ENCODE measurements around the gene ATP6V1C2. TPM values are rescaled to one million over a fixed set of nuclear protein-coding genes. Genes with fewer than 3 reads are reported as not detected.

The ATP6V1C2 gene
- polyA plus RNA-seq, 3 donors from 2014 or later: 0.26 TPM; not detected in 1

DNA sequence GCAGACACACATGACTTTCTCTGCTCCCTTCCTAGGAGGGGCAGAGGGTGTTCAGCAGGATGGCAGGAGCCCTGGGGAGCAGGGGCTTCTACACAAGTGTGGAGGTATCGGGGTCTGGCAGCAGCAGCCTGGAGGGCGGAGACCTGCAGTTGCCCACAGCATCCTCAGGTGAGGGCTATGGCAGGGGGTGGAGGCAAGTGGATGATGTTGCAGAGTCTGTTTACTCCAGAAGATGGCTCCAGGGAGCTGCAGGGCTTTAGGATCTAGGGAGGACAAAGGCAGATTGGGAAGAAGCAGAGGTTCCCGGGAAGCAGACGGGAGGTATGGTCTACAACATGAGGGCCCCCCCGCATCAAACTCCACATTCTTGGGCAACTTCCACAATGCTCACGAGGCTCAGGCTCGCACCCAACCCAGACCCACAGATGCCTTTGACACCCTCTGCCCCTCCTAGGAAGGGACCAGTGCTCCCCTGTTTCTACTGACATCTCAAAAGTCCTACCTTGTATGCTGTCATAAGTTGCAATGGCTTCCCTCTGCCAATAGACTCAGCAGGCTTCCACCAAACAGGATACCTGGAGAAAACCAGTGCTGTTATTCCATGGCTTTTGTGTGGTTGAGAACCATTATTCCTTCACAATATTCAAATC, 12.0 kb upstream of the ATP6V1C2 start:
- Mint-ChIP-seq H3K36me3 (no peaks in the 10 kb centered on the region), H3K27me3 (ENCODE audit: low read depth in 3 of 3) (peaks cover 7 to 12% (median 9%) of the 10 kb centered on the region in 3 donors), H3K4me1 (peaks cover 0 to 2% of the 10 kb centered on the region in 2 donors), H3K27ac (peak overlapping the region in 1 of 6 donors; percentile 40), H3K9me3 (no peaks in the 10 kb centered on the region), H3K4me3 (no peak overlapping the region)
- no peak for DNase-seq

DNA sequence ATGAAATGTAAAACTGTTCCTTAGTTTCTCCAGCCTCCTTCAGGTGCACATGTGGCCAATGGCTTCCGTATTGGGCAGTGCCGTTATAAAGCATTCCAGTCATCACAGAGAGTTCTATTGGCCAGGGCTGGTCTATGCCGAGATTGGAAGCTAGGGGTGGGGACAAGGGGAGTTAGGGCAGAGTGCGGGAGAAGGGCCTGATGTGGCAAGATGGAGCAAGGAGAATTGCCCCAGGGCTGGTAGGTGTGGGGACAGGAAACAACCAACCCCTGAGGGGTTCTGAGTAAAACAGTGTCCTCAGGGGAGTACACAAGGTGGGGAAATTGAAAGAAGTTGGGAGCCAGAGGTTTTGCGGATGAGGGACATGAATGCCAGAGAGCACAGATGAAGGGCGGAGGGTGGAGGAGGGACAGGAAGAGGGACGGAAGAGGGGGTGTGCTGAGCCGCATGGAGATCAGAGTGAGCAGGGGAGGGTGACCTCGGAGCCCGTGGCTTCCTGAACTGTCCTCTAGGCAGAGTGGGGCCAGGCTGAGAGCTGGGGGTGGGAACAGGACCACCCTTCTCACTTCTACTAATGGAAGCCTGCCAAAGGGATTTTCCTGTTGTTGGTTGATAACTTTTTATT, 9.1 kb upstream of the ATP6V1C2 start:
- Mint-ChIP-seq H3K4me3 (no peak overlapping the region), H3K27ac (no peak overlapping the region), H3K4me1 (peaks cover 0 to 2% of the 10 kb centered on the region in 2 donors), H3K36me3 (no peaks in the 10 kb centered on the region), H3K9me3 (no peaks in the 10 kb centered on the region), H3K27me3 (ENCODE audit: low read depth in 3 of 3) (peaks cover 6 to 16% (median 10%) of the 10 kb centered on the region in 3 donors)
- DNase-seq: no peak

DNA sequence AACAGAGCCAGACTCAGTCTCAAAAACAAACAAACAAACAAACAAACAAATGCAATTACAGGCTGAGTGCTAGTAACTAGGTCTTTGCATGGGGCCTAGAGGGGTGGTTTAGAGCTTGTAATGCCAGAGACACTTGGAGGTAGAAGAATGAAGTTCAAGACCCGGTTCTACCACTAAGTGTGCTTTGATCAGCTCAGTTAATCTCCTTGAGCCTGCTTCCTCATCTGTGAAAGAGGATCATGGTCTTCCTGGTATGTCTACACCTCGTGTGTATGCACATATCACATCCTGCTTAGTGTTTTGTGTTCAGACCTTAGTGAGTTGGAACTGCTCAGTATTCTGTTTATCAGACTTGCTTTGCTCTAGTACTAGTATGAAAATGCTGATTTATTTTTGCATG, 4.8 kb upstream of the ATP6V1C2 start:
- H3K4me1 Mint-ChIP-seq: peaks cover 0 to 2% of the 10 kb centered on the region in 2 donors
- no peak overlapping the region for H3K4me3 Mint-ChIP-seq
- no peaks in the 10 kb centered on the region for H3K36me3 Mint-ChIP-seq
- H3K27ac Mint-ChIP-seq: no peak overlapping the region
- no peak for DNase-seq
- peaks cover 0 to 21% (median 12%) of the 10 kb centered on the region in 3 donors for H3K27me3 Mint-ChIP-seq (ENCODE audit: low read depth in 3 of 3)
- H3K9me3 Mint-ChIP-seq: no peaks in the 10 kb centered on the region

DNA sequence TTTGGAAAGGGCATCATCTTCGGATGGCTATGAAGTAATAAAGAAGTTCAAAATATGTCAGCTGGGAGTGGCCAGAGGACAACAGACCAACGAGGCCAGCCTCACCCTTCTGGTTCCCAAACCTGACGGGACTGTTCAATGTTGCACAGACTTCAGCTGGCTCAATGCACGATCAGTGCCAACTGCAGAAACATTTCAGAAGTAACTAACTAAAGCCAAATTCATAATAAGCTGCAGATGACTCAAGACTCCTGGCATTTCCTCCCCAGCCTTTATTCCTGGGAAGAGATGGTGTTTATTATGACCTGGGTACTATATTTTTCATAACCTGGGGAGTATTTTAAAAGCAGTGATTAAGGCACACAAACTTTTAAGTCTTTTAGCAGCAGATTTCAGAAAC, 3.8 kb upstream of the ATP6V1C2 start:
- H3K27me3 Mint-ChIP-seq (ENCODE audit: low read depth in 3 of 3): peaks cover 3 to 26% (median 16%) of the 10 kb centered on the region in 3 donors
- peaks cover 0 to under 1% of the 10 kb centered on the region in 2 donors for H3K4me1 Mint-ChIP-seq
- H3K9me3 Mint-ChIP-seq: no peaks in the 10 kb centered on the region
- H3K36me3 Mint-ChIP-seq: no peaks in the 10 kb centered on the region
- DNase-seq: no peak
- H3K4me3 Mint-ChIP-seq: no peak overlapping the region
- no peak overlapping the region for H3K27ac Mint-ChIP-seq

DNA sequence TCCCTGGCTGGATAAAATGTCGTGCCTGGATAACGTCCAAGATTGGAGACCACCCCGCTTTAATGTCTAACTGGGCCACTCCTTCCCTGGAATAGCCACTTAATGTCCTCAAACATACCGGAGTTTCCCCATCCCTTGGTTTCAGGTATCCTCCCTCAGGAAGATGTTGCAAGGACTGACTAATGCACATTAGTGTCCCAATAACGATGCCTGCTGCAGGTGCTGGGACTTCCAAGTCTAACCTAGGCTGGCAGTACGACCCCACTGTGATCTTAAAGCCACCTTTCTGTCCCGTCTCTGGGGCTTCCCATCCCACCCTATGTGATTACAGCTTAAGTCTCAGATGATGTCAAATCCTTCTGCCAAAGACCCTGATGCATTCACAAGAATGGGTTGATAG, 1.1 kb upstream of the ATP6V1C2 start:
- H3K27me3 Mint-ChIP-seq (ENCODE audit: low read depth in 3 of 3): peaks cover 8 to 29% (median 24%) of the 10 kb centered on the region in 3 donors

DNA sequence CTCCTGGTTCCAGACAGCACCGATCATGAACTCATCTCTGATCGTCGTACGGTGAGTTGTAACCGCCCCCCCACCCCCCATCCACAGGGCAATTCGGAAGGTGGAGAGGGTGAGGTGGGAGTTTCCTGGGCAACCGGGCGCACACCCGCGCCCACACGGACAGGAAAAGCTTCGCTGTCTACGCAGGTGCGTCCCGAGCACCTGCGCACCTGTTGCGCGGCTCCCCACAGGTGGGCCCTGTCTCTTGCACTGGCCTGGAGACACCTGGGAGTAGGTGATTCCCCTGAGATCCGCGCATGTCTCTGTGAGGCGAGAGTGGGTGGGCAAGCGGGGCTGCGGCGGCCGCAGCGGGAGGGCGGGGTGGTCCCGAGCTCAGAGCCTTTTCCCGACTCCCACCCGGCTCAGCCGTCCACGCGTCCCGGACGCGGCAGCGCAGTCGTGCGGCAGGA, 459 bp upstream of the ATP6V1C2 start:
- Mint-ChIP-seq H3K4me3 (peak overlapping the region in 1 of 5 donors; percentile 33), H3K4me1 (peaks cover 0 to 2% of the 10 kb centered on the region in 2 donors), H3K36me3 (no peaks in the 10 kb centered on the region), H3K27me3 (ENCODE audit: low read depth in 3 of 3) (peaks cover 8 to 28% (median 21%) of the 10 kb centered on the region in 3 donors), H3K27ac (no peak overlapping the region), H3K9me3 (no peaks in the 10 kb centered on the region)
- DNase-seq: no peak

More for the DNA sequence above, 1.1 kb upstream of the ATP6V1C2 start:
- peak overlapping the region in 1 of 5 donors; percentile 33 for H3K4me3 Mint-ChIP-seq
- H3K4me1 Mint-ChIP-seq: peaks cover 0 to 2% of the 10 kb centered on the region in 2 donors
- H3K27ac Mint-ChIP-seq: no peak overlapping the region
- no peaks in the 10 kb centered on the region for H3K9me3 Mint-ChIP-seq
- no peak for DNase-seq
- no peaks in the 10 kb centered on the region for H3K36me3 Mint-ChIP-seq

DNA sequence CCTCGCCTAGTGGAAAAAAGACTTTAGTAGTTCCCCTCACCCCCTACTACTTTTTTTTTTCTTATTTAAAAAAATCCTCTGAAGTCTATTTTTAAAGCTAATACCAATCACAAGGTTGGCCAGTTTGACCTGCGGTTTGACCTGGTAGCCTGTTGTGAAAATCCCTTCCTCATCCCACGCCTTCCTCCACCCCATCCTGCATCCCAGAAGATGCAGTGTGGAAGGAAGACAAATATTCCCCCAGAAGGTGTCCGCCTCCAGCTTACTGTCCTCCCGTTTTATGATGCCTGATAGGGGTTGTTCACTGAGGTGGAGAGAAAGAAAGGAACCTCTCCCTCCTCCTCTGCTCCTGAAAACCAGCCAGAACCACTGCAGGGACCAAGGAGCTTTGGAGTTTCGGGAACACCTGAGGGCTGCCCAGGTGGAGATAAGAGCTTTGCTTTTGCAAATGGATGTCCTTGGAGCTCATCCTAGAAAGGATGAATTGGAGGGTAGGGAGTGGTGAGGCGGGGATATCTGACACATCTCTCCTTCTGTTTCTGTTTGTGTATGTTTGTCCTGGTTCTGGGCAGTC, 909 bp downstream of the ATP6V1C2 start:
- peaks cover 8 to 31% (median 20%) of the 10 kb centered on the region in 3 donors for H3K27me3 Mint-ChIP-seq (ENCODE audit: low read depth in 3 of 3)
- no peaks in the 10 kb centered on the region for H3K36me3 Mint-ChIP-seq
- H3K4me3 Mint-ChIP-seq: peak overlapping the region in 2 of 5 donors; percentile 3 to 28
- H3K9me3 Mint-ChIP-seq: no peaks in the 10 kb centered on the region
- peaks cover 0 to 2% of the 10 kb centered on the region in 2 donors for H3K4me1 Mint-ChIP-seq
- H3K27ac Mint-ChIP-seq: no peak overlapping the region
- no peak for DNase-seq

DNA sequence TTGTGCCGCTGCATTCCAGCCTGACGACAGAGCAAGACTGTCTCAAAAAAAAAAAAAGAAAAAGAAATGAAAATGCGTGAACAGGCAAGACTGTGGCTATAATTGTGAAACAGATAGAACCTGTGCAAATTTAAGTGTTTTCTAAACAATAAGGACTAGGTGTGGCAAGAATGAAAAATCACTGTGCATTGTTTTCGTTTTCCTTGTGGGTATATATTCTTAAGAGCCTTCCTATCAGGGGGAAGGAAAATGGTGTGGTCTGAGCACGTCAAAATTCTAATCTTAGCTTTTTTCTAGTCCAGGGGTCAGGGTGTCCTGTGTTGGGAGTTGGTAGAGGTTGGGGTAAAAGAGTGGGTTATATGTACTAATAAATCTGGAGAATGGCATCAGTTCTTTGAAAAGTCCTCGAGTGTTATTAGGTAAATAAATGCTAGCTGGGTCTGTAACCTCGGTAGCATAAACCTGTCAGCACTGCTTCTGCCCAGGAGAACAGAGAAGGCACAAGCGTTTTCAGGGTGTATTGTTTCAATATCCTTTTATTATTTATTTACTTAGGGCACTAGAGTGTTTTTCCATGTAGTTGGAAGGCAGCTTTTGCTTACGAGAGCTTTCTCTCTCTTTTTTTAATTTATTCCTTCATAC, 11.6 kb downstream of the ATP6V1C2 start:
- no peak overlapping the region for H3K27ac Mint-ChIP-seq
- H3K27me3 Mint-ChIP-seq (ENCODE audit: low read depth in 3 of 3): peaks cover 3 to 11% (median 4%) of the 10 kb centered on the region in 3 donors
- peaks cover 0 to 3% (median 0%) of the 10 kb centered on the region in 3 donors for H3K36me3 Mint-ChIP-seq
- no peak overlapping the region for H3K4me3 Mint-ChIP-seq
- DNase-seq: no peak
- no peaks in the 10 kb centered on the region for H3K4me1 Mint-ChIP-seq
- no peaks in the 10 kb centered on the region for H3K9me3 Mint-ChIP-seq

DNA sequence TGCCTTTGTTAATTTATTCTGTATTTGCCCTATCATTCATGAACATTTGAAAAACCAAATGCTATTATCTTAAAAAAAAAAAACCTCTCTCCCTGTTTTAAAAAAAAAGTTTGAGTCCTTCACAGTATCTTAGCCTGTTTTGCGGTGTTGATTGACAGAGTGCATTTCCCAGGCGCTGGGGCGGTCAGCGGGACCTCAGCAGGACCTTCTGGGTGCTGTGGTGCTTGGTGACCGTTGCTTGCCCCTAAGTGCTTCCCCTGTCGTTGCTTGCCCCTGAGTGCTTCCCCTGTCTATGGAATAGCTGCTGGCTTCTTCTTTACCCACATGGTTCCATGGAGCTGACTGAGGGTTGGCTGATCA, 12.1 kb downstream of the ATP6V1C2 start:
- H3K27me3 Mint-ChIP-seq (ENCODE audit: low read depth in 3 of 3): peaks cover 0 to 11% (median 5%) of the 10 kb centered on the region in 3 donors
- H3K27ac Mint-ChIP-seq: no peak overlapping the region
- DNase-seq: no peak
- no peaks in the 10 kb centered on the region for H3K4me1 Mint-ChIP-seq
- H3K36me3 Mint-ChIP-seq: peaks cover 0 to 3% (median 0%) of the 10 kb centered on the region in 3 donors
- H3K4me3 Mint-ChIP-seq: no peak overlapping the region
- H3K9me3 Mint-ChIP-seq: no peaks in the 10 kb centered on the region

DNA sequence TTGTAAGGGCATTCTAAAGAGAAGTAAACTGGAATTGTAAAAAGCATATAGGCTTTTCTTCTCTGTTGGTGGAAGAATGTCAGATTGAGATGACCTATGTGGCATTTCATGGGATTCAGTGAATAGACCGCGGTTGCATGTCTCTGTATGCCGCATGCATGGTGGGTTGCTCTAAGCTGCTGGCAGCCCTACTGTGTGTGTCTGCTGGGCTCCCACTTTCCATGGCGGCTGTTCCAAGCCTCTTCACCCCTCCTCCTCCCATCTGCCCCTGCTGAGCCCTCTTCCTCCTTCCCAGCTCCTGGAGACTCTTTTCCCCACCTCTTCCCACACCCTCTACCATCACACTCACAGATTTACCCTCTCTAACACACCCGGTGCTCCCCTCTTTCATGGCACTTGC, 12.6 kb downstream of the ATP6V1C2 start:
- Mint-ChIP-seq H3K4me1 (no peaks in the 10 kb centered on the region), H3K4me3 (no peak overlapping the region), H3K9me3 (no peaks in the 10 kb centered on the region), H3K27me3 (ENCODE audit: low read depth in 3 of 3) (peaks cover 0 to 13% (median 5%) of the 10 kb centered on the region in 3 donors), H3K27ac (no peak overlapping the region), H3K36me3 (peaks cover 0 to 3% (median 0%) of the 10 kb centered on the region in 3 donors)
- no peak for DNase-seq

DNA sequence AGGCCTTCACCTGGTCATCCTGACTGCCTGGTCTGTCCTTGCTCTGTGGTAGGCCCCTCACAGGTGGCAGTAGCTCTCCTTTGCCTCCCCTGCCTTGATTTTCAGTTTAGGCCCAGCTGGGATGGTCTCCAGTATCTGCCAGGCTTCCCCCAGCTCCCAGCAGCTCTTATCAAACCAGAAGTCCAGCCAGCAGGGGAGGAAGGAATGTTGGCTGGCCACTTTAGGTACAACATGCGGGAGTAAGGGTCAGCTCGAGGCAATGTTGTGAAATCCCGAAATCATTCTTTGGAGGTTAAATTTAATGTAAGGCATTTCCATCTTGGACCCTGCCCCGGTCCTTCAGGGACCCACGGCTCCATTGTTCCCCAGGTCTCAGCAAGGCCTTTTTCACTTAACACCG, 16.8 kb downstream of the ATP6V1C2 start:
- no peak overlapping the region for H3K4me3 Mint-ChIP-seq
- peaks cover 0 to 3% (median 0%) of the 10 kb centered on the region in 3 donors for H3K36me3 Mint-ChIP-seq
- no peaks in the 10 kb centered on the region for H3K9me3 Mint-ChIP-seq
- H3K27me3 Mint-ChIP-seq (ENCODE audit: low read depth in 3 of 3): peaks cover 0 to 6% (median 5%) of the 10 kb centered on the region in 3 donors
- no peaks in the 10 kb centered on the region for H3K4me1 Mint-ChIP-seq
- H3K27ac Mint-ChIP-seq: no peak overlapping the region
- DNase-seq: no peak

DNA sequence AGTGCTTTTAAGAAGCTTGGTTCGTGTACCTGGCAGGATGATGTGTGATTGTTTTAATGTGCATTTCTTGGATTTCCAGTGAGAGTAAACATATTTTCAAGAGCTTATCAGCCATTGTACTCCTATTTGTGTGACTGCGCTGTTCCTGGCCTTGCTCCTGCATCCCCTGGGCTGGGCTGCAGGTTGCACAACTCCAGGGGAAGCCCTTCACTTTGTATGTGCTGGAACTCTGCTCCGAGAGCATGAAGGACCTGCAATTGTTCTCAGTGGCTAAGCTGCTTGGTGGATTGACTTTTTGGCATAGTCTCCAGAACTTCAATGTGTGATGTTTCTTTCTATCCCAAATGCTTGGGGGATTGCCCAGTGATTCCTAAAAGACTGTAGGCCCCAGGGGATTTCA, 18.8 kb downstream of the ATP6V1C2 start:
- H3K4me1 Mint-ChIP-seq: no peaks in the 10 kb centered on the region
- no peak overlapping the region for H3K4me3 Mint-ChIP-seq

DNA sequence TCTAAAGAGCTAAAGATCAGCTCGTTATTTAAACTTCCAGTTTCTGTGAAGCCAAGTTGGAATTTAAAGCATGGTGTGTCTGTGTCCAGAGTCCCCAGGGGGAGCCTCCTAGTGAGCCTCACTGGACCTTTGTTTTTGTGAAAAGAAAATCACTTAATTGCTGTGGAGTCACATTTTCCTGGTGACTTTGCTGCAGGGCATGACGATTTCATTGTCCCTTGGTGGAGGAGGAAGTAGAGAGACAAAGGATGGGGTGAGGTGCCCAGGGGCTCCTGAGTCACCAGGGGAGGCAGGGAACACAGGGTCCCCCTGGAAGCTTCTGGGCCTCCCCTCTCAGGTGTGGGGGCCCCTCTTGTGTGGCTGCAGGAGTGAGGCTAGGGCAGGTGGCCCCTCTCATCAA, 19.7 kb downstream of the ATP6V1C2 start:
- Mint-ChIP-seq H3K27me3 (ENCODE audit: low read depth in 3 of 3) (peaks cover 0 to 3% (median 3%) of the 10 kb centered on the region in 3 donors), H3K27ac (no peak overlapping the region), H3K4me1 (peaks cover 0 to 2% of the 10 kb centered on the region in 2 donors), H3K36me3 (peaks cover 0 to 2% (median 0%) of the 10 kb centered on the region in 3 donors), H3K4me3 (no peak overlapping the region), H3K9me3 (no peaks in the 10 kb centered on the region)
- DNase-seq: no peak

More for the DNA sequence above, 18.8 kb downstream of the ATP6V1C2 start:
- no peak for DNase-seq
- Mint-ChIP-seq H3K36me3 (peaks cover 0 to 3% (median 0%) of the 10 kb centered on the region in 3 donors), H3K9me3 (no peaks in the 10 kb centered on the region), H3K27ac (no peak overlapping the region), H3K27me3 (ENCODE audit: low read depth in 3 of 3) (peaks cover 0 to 3% (median 2%) of the 10 kb centered on the region in 3 donors)

DNA sequence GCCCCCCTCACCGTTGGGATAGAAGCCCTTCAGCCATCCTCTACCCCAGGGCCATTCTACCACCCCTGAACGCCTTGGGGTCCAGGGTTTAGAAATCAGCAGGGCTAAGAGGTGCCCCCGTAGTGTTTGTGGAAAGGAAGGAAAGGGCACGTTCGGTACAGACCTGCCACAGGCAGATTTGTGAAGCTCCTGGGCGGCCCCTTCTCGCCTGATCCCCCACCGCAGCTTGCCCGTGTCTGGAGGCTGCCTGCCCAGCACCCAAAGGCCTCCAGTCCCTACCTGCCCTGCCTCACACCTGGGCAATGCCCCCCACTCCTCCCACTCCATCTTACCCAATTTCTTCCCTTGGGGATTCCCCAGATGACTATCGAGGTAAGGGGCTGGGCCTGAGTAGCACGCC, 21.2 kb downstream of the ATP6V1C2 start:
- Mint-ChIP-seq H3K9me3 (no peaks in the 10 kb centered on the region), H3K27me3 (ENCODE audit: low read depth in 3 of 3) (peaks cover 0 to 3% (median 3%) of the 10 kb centered on the region in 3 donors), H3K4me1 (peaks cover 0 to 2% of the 10 kb centered on the region in 2 donors), H3K27ac (no peak overlapping the region), H3K4me3 (no peak overlapping the region), H3K36me3 (no peaks in the 10 kb centered on the region)
- DNase-seq: no peak
